GM18499 (cell line): ENCODE measurements around the gene SLC12A8.

ENCODE experiments used
- ATAC-seq: cut with Tn5 transposase; IDR thresholded peaks from one replicate; pipeline ENCODE4 v1.9.1; 2021; ENCODE audit warnings: moderate number of reproducible peaks; ENCODE audit not compliant: insufficient read depth, unreplicated experiment

Gene SLC12A8

DNA sequence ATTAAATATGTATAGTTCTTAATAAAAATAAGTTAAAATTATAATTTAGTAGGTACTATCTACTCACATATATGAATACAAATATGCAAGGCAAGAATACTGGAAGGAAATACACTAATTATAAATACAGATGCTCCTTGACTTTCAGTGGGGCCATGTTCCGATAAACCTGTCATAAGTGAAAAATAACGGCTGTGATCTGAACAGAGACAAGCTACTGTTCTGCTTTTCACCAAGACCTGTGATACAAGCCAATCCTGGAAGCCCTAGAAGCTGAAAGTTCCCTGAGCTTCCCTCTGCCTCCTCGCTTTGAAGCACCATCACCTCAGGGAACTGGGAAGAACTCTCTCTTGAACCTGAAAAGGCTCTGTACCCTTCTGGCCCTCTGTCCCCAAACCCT lies 55.4 kb downstream of the SLC12A8 start:
- no peak for ATAC-seq

DNA sequence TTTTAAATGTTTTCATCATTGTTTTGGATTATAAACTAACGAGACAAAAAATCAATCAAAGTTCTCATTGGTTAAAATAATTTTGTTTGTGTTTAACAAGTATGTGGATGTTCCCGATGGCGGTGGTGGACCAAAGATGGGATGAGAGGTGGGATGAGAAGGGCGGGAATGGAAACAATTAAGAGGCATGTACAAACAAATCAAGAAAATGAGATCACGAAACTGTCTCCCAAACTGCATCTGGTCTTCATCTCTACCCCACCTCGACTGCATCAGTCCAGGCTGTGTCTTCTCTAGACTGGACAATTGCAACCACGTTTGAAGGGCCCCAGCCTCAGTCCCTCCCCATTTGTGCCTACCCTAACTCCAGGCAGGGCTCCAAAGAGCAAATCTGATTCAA lies 56.1 kb downstream of the SLC12A8 start:
- ATAC-seq = no peak

DNA sequence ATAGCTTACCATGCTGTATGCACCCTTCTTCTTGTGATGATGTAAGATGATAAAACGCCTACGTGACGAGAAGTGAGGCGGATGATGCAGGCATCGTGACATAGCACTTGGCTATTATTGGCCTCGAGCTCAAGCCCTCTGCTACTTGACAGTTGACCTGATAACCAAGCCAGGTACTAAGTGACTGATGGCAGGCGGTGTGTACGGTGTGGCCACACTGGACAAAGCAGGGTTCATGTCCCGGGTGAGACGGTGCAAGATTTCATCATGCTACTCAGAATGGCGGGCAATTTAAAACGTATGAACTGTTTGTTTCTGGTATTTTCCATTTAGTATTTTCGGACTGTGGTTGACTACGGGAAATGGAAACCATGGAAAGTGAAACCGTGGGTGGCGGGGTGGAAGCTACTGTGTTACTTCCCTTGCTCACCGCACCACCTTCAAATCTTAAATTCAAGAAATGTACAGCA lies 57.7 kb downstream of the SLC12A8 start:
- ATAC-seq = no peak

DNA sequence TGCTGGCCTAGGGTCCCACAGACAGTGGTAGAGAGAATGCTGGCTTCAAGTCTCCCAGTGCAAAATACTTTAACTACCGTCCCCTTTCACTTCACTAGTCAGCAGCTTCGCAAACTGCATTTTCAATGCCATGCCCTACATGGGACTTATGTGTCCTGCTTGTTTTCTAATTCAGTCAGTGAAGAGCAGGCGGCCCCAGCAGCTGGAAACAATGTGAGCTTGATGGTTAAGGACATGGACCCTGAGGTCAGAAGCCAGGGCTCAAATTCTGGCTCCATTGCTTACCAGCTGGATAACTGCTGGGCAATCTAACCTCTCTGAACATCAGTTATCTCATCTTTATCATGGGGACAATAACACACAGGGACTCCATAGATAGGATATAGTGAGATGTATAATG lies 58.4 kb downstream of the SLC12A8 start:
- ATAC-seq = no peak

DNA sequence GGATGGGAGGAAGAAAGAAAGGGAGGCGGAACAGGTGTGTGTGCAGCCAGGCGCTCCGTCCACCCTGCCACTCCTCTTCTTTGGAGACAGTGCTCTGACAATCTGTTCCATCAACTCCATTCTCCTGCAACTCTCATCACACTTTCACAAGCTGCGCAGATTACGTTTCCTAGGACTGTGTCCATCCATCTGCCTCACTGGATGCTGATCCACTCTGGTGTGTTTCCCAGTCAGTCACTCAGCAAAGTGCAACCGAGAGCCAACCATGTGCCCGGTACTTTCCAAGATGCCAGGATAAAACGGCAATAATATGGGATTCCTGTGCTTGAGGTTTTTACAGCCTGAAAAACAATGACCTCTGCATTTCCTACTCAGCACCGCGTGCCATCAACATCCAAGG lies 59.6 kb downstream of the SLC12A8 start:
- ATAC-seq = no peak

DNA sequence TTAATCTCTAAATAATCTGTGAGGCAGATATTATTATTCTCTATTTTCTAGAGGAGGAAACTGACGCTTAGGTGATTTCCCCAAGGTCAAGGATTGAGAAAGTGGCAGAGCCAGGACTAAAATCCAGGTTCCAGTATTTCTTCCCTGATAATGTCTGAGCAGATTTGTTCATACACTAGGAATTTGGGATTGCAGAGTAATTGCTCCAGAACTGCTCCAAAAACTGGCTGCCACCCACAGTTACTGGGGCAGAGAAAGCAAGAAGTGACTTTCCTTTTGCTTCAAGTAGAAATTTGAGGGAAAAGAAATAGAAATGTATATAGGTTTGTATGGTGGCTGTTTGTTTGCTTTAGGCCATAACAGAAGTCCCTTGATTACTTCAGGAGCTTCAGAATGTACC lies 60.6 kb downstream of the SLC12A8 start:
- no peak for ATAC-seq

DNA sequence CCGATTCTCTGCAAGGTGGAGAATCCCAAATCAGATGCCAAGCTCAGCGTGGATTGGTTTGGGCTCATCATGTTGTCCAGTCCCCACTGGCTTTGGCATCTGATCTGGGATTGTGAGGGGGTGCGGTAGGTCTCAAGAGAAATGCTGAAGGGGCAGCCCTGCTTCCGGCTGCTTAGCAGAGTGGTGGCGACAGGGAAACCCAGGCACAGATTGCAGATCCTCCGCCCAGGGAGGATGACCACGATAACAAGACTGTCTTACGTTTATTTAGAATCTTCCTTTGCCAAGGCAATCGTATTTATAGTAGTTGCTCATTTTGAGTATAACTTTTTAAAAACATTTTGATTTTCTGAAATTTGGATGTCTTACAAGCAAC lies 61.1 kb downstream of the SLC12A8 start:
- ATAC-seq = no peak

DNA sequence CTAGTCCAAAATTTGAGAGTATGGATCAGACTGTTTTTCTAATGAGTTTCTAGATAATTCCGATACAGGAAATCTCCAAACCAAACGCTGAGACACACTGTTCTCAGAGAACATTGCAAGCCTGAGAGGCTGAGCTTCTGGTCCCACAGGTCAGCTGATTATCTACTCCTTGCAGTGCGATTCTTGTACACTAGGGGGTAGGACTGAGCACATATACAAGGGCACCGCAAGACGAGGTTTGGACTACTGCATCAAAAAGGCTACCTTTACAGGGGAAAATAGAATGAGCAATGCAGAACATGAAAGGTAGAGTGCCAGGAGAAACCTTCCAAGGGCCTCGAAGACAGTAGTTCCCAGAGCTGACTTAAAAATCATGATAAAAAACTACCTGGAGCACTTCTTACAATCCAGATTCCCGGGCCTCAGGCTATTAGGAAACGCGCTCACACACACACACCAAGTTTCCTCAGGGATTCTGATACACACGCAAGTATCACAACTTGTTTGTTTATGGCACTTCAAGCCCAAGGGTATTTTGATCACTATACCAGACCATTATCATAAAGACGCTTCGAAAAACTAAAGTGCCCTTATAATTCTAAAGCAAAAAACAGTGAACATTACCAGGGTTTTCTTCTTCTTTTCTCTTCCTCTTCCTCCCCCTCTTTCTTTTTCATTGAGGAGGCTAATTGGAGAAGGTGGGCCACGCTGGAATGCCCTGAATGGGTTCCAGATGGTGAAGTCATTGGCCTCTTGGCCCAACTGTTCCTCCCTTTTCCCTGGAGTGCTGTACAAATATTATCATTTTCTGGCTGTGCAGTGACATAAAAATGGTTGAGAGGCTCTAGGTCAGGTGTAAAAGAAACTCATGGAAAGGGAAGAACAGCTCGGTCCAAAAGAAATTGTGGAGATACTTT lies 61.8 kb downstream of the SLC12A8 start:
- ATAC-seq = no peak

DNA sequence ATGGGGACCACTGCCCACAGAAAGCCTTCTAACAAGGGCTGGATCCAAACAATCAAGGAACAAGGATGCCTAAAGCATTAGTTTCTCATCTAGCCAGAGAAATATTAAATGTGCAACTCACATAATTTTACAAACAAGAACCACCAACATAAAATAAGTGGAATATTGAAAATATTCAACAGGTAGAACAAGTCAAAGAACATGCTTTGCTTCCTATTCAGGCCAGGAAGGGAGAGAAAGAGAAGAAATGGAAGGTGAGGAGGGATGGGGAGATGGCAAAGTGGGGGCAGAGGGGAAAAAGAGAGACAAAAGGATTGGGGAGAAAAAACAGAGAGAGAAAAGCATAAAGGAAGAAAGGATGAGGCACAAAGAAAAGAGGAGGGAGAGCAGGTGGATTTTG lies 63.1 kb downstream of the SLC12A8 start:
- no peak for ATAC-seq

DNA sequence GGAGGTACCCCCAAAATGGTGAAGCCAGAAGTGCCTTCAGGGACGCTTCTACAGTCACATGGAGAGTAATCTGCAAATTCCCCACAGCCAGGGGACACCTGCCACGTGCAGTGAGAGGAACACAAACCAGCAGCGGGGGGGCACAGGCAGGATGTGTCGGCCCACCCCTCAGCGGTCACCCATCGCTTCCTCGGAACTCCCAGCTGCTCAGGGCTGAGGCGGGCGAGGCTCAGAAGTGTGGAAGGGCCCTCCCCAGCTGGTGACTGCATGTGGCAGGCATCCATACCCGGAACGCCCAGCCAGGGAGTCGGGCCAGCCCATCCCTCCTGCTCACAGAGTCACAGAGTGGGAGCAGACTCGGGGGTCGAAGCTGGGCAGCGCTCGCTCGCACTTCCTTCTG lies 63.7 kb downstream of the SLC12A8 start:
- ATAC-seq = no peak

DNA sequence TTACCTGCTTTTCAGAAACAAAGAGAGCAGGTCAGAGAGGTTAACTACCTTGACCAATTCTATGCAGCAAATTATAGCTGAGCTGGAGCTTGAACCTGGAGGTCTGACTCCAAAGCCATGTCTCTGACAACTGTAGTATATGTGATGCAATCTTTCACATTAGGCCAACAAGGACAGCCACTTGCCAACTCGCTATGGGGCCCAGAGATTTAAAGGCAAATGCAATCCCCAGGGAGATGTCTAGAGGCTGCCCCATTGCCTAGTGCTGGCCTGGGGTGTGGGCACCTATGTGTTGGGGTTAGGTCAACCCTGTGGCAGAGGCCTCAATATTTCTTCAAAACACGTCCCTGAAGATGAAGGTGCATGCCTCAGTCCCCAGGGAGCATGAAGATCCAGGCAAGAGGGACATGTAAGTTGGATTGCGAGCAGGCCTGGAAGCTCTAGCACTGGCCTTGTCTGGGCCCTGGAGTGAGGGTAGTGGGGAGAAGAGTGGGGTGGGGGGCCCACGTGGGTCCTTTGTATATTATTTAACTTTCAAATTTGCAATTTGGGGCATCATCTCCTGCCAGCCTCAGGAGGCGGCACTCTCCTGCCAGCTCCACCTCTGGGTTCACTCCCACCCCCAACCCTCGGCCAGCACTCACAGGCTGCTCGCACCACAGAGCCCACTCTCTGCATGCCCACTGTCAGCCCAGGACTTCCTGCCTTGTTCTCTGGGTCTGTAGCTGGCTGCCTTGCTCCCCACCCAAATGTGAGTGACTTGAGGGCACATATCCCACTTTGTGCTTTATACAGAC lies 64.3 kb downstream of the SLC12A8 start:
- ATAC-seq = no peak

DNA sequence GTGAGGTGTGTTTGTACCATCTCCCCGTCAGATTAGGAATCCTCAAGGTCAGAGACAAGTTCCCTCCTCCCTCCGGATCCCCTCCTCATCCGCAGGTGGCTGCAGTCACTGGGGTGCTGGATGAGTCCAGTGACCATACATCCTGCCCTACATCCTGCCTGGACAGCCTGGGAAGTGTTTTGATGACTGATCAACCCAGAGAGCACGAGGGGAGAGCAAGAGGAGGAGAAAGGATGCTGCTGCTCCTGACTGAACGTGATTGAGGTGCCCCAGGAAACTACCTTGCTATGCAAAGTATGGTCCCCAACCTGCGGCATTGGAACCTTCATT lies 65.1 kb downstream of the SLC12A8 start:
- no peak for ATAC-seq

DNA sequence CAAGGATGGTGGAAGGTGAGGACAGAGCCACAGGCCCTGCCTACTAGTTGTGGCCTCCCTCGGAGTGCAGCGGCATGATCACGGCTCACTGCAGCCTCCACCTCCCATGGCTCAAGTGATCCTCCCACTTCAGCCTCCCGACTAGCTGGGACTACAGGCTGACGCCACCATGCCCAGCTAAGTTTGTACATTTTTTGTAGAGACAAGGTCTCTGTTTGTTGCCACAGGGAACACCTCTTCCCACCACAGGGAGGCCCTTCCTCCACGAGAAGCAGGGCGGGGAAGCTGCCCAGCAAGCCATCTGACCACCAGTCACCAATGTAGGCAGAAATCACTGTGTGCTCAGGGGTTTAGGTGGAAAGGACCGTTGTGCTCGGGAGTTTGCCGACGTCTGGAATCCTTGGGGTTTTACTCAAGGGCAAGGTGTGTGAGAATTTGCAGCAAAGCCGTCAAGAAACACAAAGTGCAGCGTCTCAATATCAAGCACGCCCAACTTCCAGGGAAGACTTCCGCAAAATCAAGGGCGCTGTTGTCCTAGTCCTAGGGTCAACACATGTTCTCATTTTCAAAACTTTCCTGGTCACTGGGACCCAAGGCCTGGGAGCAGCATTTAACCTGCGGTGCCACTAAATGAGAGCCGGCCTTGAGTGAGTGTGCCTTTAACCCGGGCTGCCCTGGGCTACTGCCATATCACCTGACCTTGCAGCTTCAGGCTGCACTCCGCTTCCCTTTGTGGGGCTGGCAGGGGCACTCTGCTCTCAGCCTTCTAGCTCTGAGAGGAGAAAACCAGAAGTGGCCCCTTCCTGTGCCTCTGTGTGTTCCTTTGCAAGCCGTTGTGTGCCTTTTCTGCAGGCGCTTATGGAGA lies 65.7 kb downstream of the SLC12A8 start:
- ATAC-seq = no peak

DNA sequence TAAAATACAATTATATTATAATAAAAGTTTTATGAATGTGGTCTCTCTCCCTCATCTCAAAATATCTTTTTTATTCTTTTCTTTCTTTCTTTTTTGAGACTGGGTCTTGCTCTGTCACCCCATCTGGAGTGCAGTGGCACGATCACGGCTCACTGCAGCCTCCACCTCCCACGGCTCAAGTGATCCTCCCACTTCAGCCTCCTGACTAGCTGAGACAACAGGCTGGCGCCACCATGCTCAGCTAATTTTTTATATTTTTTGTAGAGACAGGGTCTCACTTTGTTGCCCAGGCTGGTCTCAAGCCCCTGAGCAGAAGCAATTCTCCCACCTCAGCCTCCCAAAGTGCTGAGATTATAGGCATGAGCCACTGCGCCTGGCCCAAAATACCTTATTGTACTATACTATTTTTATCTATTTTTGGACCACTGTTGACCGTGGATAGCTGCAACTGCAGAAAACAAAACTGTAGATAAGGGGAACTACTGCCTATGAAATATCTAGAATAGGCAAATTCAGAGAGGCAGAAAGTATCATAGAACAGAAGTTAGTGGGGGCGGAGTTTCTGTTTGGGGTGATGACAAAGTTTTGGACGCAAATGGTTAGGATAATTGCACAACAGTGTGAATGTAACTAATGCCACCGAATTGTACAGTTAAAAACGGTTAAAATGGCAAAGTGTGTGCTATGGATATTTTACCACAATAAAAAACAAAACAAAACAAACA lies 66.6 kb downstream of the SLC12A8 start:
- ATAC-seq = no peak

DNA sequence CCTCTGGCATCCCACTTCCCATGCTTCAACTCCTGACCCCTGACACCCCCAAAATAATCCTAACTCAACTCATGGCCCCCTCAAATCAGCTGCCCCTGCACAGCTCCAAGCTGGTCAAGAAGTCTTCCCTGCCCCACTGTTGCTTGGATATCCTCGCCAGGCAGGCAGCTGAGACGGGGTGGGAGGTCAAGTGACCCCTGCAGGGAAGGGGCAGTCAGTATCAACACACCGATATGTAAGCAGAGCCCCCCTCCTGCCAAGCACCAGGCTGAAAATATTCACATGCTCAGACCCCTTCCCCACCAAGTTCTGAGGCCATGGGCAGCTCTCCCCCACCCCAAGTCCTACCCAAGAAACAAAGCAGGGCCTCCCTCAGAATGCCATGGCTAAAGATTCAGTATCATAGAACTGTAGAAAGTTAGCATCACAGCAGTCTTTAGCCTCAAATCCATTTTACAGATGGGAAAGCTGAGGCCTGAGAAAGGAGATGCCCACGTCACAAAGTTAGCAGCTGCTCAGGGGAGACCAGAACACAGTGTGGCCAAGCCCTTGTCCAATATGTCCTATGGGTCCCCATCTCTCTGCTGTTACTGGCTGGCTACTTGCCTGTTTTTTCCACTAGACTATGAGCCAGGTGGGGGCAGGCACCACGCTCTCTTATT lies 67.8 kb downstream of the SLC12A8 start:
- no peak for ATAC-seq

DNA sequence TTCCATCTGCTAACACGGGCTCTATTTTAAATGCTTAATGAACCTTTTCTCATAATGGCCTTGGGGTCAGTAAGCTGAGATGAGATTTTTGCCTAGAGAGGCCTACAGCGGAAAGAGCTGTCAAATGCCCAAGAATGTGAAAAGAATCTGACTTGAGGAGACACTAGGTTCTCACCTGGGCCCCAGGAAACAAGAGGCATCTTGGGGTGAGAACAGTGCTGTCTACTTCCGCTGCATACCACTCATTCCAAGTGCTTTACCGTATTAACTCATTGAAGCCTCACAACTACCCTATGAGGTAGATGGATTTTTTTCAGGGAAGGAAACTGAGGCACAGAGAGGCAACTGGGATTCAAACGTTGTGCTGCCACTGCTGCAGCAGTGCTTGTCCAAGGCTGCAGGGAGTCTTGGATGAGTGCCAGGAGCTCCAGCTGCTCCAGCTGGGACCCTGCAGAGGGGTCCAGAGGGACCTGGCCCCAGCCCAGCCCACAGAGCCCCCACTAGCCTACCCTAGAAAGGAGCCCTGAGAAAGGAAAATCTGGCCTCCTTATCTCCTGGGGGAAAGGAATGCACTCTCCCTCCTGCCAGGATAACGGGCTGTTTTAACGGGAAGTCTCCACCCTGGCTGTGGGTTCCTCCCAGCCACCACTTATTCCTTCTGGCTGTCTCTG lies 68.4 kb downstream of the SLC12A8 start:
- ATAC-seq = no peak

DNA sequence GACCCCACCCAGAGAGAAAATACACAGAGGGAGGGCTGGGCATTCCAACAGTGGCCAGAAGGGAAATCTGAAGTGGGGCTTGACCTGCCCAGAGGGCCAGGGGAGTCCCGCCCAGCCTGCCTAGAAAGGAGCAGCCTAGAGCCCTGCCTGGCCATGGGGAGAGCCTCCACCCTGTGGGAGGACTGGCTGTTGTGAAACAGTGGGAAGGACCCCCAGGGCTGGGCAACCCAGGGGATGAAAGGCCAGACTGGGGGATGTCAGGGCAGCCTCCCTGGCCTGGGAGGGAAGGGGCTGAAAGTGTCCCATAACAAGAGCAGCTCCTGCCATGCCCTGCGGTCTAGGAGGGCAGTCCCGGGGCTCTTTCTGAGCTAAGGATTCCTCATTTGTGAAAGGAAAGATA lies 69.0 kb downstream of the SLC12A8 start:
- no peak for ATAC-seq

DNA sequence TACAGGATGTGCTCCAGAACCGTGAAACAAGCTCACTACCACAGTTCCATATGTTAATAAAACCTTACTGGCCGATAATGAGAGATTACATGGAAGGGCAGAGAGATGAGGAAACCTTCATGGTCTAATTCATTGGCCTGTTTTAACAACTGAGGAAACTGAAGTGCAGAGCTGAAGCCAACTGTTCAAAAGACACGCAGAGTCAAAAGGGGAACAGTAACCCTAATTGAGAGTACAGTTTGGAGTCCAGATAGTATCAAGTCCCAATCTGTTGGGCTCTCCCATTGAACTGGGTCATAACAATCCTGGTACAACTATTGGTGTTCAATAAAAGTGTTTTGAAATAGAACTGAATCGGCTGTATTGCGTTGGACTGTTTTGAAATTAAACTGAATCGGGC lies 69.6 kb downstream of the SLC12A8 start:
- ATAC-seq = no peak

DNA sequence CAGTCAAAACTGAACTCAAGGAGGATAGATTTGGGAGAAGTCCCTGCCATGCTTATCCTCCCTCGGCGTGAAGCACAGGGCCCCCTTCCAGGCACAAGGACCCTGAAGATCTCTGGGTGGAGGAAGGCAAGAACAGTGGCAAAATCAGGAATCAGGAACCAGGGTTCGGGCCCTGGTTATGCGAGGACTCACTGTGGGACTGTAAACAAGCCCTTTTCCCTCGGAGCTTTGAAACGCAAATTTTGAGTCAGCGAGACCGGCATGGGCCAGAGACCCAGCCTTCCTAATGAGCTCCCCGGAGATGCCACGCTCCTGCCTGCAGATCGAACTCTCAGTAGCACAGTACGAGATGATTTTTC lies 70.1 kb downstream of the SLC12A8 start:
- ATAC-seq = no peak
